NCI-H2171 treated with DMSO at 0.1 percent for 48 hours (cell line): ENCODE measurements around the gene STXBP4.

Experiments
- DNase-seq: peaks from one replicate; lab custom pipeline; 2025; lab: John Stamatoyannopoulos, UW

STXBP4 gene

DNA sequence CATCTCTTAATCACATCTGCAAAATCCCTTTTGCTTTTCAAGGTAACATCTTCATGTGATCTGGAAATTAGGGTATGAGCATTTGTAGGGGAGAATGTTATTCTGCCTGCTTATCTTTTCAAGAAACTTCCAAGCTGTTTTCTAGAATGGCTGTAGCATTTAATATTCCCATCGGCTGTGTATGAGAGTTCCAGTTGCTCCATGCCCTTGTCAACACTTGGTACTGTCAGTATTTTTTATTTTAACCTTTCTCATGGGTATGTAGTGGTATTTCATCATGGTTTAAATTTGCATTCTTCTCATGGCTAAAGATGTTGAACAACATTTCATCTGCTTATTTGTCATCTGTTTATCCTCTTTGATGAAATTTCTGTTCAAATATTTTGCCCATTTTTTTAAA lies 205.6 kb downstream of the STXBP4 start:
- DNase-seq: no peak

DNA sequence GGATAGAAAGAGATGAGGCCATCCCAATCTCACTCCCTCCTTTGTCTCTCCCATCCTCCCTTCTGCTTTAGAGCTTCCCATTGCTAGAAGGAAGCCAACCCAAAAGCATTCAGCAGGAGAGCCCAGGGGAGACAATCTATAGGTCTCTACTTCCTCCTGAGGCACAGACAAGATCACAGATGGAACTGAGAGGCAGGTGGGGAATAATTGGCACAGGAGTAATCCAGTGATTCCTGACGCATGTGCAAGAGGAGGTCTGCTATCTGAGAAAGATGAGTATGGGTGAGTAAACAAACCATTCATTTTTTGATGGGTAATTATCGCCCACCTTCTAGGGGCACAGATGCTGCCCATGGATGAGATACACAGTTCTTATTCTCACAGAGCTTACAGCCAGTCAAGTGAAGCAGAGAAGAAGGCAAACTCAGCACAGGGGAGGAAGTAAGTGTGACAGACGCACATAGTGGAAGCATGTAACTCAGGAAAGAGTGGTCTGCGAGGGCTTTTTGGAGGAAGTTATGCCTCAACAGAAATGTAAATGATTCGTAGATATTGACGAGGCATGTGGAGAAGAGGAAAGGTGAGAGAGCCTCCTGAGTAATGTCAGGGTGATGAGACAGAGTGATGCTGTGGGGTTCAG lies 207.3 kb downstream of the STXBP4 start:
- peak; percentile 98 for DNase-seq

DNA sequence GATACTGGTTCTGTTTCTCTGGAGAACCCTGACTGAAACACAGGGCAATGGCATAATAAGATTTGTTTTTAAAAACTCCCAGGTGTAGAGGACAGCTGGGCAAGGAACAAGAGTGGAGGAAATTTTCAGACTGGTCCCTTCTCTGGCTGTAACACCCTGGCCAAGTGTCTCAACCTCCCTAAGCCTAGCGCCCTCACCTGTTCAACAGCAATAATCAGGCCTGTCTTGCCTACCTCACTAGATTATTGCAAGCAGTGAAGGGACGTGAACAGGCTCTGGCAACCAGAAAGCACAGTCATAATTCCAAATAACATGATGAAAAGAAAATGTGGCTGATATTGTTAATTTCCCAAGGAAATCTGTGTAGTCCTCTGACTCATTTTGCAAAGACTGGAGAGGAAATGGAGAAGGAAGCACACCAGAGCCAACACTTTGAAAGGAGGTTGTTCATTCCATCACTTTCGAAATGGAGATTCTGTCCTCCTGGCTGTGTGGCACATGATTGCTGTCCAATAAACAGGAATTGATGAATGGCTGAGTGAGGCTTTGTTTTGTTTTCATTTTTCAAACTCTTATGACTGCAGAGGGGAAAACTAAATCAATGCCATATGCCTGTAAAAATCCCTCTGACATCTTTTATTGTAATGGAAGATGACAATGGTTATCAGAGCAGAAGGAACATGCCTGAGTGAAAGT lies 208.7 kb downstream of the STXBP4 start:
- peak; percentile 97 for DNase-seq

DNA sequence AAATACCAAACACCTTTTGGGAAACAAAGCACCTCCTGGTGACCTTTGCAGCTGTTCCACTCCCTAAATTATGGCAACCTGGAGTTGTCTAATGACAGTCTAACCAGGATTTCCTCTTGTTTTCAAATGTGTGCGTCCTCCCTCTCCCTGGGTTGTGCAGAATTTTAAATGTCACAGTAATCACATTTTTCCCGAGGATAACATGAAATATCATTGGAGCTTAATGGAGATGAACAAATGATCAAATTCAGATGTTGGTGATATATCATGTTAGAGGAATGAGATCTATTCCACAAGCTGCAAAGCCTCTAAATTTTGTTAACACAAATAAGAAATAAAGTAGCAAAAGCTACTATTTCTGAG lies 209.3 kb downstream of the STXBP4 start:
- DNase-seq: no peak

DNA sequence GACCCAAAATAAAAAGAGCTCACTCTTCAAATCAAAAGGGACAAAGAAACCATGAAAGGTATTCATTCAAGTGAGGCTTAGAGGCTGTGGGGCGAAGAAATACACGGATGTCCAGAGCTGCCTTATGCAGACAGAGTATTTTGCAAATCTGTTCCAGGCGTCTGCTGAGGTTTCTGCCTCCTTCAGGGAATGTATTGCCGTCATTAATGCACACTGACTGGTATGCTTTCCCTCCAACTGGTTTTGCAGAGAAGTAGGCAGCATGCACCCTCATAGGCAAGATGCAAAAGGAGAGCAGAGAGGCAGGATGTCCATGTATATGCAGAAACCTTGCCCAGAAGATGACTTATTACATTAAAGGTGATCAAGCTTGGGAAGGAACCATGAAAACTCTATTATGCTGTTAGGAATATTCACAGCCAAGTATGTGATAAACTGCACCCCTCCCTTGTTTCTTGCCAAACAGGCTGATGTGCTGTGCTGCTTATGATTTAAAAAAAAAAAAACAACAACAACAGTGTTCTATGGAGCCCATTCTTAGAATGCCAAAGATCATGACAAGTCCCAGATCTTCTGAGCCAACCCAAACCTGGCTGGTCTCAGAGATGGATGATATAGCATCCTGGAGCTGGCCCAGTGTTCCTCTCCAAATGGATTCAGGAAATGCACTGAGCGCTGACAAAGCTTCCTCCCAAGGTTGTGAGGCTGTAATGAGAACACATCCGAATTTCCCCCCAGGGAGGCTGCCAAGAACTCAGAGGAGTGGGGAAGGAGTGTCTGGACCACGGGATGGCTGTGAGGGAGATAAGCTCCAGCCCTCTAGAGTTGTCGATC lies 218.6 kb downstream of the STXBP4 start:
- no peak for DNase-seq

DNA sequence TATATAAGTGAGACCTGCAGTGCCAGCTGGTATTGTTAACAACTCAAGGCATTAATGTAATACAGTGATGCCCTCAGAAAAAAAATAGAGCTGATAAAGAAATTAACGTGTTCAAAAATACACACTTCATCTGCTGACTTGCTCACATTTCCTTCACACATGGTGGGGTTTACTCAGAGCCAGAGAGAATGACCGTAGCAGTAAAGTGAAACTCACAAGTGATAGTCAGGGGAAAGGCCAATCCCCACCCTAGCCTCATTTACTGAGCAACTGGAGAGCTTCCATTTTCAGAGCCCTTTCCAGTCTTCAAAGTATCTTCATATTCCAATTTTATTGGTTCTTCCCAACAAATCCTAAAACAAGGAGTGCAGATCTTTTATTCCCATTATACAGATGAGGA lies 222.2 kb downstream of the STXBP4 start:
- DNase-seq: peak; percentile 19

DNA sequence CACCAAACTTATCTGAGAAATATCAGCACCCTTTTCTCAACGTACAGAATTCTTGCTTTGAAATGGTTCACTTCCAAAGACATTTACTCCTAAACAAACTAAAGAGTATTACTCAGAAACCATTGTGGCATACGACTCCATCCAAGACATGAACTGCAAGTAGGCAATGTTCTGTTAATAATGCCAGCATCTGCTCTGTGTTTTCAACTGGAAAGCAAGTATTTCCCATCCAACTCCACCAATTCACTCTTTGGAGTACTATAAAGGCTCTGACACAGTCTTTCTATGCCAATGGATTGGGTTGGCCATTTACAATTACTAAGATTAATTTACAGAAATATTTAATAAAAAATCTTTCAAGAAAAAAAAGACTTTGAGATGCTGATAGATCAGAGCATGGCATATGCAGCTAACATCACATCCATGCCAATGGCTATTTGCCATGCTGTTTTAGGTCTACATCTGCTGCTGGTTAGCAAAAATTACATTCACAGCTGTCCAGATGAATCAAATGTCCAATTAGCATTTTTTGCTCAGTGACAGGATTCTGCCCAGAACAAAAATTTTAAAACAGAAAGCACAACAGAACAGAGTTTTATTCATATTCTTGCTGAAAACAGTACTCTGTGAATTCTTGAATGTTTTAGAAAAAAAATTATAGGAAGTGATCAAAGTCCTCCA lies 230.3 kb downstream of the STXBP4 start:
- peak; percentile 91 for DNase-seq

DNA sequence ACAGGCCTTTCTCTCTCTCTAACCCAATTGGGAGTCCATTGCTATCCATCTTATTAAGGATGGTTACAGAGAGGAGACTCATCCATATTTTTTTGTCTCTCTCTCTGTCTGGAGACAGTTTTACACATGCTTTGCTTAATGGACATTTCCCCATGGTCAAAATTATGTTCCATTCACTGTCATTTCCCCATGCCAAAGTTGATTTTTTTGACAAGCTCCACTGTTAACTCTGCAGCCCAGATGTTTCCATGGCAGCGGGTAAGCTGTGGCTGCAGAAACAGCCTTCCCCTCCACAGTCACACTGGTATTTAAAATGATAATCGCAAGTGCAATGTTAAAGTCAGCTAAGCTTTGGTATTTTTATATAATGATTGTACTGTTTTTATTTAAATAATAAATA lies 232.3 kb downstream of the STXBP4 start:
- no peak for DNase-seq

DNA sequence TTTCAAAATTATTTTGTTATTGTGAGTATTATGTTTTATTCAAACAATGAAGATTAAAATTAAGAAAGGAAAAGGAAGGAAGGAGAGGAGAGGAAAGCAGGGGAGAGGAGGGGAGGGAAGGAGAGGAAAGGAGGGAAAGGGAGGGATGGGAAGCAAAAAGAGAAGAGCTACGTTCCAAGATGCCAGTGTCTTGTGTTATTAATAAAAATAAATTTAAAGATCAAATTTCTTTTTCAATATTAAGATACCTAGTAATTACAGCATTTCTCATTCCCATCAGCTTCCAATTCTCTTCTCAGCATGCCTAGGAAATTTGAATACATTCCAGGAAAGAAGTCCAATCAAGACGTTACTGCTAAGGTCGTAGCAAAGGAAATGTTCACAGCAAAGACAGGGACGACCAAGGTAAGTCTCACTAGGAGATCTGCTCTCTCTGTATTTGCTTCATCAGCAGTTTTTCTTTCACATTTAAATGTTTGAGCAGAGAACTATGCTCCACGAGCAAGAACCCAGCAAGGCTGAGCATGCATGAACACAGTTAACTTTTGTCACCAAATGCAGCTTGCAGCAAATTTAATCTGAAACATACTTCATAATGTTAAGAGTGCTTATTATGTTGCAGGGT lies 232.9 kb downstream of the STXBP4 start:
- DNase-seq: no peak

DNA sequence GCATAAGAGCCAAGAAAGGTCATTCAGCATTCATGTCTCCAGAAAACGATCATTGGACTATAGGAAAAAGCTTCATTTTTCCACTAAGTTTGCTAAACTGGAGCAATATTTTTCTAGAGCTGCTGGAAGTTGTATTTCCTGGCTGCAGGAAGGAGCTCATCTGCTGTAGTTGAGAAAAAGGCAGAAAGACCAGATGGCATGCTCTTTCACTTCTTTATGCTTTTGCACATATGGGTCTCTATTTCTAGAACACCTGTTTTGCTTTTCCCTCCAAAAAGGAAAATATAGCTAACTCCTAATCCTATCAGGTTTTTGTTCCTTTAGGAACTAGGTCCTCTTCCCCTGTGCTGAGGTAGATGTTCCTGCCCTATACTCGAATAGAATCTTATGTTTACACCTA lies 234.3 kb downstream of the STXBP4 start:
- peak; percentile 91 for DNase-seq

DNA sequence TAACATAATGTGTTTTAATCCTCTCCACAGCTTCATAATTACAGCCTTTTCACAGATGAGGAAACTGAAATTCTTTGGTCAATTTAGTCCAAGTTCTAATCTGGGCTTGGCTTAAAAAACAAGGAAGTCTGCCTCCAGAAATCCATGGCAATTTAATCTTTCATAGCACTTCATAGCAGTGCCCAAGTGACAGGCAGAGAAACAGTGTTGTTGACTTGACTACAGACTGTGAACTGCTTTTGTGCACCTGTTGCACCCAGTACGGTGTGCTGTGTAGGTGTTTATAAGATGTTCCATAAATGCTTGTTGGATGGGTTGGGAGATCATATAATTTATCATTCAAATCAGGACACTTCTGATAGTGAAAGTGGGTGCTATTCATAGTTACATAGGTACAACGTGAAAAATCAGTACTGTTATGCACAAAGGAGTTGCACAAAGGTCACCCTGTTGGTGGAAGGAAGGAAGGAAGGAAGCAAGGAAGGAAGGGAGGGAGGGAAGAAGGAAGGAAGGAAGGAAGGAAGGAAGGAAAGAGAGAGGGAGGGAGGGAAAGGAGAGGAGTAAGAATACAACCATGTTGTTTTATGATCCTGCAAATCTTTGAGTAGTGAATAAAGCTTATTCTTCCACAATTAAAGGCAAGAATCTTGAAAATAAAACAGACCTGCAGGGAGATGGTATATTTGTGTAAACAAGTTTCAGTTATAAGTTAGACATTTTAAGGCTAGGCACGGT lies 239.7 kb downstream of the STXBP4 start:
- DNase-seq: no peak

DNA sequence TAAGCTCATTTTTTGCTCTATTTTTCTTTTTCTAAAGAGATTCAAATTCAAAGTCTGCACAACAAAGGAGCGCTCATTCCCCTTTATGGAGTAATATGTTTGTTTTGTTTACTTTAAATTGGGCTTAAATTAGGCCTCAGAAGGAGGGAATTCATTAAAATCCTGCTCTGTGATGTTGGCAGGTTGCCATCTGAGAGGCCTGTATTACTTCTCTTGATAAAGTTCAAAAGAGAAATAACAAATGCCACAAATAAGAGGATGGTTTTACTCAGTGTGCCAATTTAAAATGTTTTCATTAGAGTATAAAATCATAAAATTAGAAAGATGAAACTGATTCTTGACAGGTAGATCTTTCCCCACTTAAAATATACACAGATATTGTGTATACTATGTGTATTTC lies 241.7 kb downstream of the STXBP4 start:
- DNase-seq: peak; percentile 12

DNA sequence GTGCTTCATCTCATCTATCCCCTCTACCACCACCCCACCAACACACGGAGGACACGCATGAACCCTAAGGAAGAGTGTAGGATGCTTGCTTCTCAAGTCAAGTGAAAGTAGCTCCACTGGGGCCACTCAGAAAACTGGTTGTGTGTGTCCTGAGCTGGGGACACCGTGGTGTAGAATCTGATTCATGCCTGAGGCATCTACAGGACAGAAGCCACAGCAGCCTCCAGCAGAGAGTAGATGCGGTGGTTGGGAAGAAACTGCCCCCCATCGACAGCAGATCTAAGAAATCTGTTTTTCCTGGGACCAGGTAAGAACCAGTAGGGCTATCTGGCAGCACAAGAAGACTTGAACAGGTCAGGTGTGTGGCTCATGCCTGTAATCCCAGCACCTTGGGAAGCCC lies 244.3 kb downstream of the STXBP4 start:
- no peak for DNase-seq

DNA sequence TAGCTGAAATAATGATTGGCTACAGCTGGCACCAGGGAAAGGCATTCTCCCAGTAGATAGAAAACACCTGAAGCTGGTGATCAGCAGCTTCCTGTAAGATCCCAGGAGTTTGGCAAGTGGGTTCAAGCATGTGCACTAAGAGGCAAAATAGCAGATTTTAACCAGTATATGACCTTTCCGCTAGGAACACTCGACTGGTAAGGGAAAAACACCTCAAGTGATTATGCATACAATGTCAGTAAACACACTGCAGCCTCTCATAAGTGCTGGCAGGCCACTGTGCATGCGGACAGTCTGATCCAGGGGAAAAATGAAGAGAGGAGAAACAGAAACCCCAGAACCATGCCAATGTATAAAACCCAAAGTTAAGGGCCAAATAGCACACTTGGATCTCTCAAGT lies 247.1 kb downstream of the STXBP4 start:
- no peak for DNase-seq

DNA sequence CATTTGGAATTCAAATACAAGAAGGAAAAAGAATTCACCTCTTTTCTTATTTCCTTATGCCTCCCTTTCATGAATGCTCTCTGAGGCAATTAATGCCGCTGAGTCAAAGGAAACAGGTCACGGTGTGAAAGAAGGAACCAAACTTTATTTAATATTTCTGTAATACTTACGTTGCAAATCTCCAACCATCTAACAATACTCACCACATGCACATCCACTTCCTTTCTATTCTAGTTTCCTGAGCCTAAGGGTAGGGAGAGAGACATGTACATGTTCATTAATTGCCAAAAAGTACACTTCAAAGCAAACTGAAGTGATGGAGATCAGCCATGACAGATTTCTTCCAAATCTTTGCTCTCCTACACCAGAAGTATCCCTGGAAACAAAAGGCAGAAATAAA lies 248.3 kb downstream of the STXBP4 start:
- DNase-seq: no peak

DNA sequence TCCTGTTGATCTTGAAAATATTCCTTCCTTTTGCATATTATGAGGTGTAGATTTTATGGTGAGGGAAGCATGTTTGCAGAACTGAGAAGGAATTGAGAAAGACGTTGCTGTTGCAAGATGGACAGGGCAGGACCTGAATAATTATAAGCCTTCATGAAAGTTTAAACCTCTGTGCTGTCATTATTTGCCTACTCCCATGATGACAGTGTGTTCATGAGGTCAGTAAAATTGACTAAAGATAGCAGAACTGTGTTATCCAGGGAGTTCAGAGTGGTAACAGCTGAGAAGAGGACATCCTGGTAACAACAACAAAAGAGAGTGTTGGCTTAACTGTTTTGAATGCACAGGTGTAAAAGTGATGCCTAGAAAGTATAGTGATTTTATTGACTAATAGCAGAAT lies 250.9 kb downstream of the STXBP4 start:
- no peak for DNase-seq

DNA sequence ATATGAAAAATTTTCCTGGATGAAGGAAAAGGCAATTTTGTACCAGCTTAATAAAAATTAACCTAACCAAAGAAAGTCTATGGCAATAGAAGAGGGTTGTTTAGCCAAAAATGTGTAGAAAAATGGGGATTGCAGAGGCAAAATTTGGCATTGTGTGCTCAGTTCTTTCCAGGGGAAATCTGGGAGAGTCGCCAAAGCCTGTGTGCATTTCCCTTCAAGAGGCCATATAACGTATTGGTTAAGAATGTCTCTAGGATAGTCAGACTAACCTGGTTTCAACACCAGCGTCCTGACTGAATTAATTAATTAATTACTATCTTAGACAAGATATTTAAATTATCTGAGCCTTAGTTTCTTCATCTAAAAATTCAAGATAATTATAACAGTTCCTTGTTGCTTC lies 251.4 kb downstream of the STXBP4 start:
- DNase-seq: no peak
